GM12865 (cell line): ENCODE measurements around the gene RTN4RL2.
A peak's percentile ranks its signal among the peaks of the same experiment; 100 is the strongest.

Experiments used
- DNase-seq: peaks from one replicate; pipeline ENCODE4 v3.0.0; 2010; ENCODE audit warnings: low read depth
- H3K4me3 ChIP-seq: 2 replicates; pipeline ENCODE4 v1.5.1; 2011; ENCODE audit warnings: mild to moderate bottlenecking, low read depth, low read length, control low read depth
- CTCF ChIP-seq: IDR thresholded peaks from 2 replicates; pipeline ENCODE4 v1.5.1; 2011; ENCODE audit warnings: low read length, control low read depth, low read depth, inconsistent platforms; ENCODE audit not compliant: insufficient read depth; ENCODE audit errors: missing control alignments

The RTN4RL2 gene

GRCh38 chr11:57476047-57476756 is 15.9 kb downstream of the RTN4RL2 start:
- DNase-seq = peak; percentile 65
- no peak for TF ChIP-seq CTCF
- peak overlapping the region; percentile 76 for H3K4me3 ChIP-seq

- H3K4me3 ChIP-seq = peak overlapping the region; percentile 76
- peak; percentile 70 for TF ChIP-seq CTCF
- peak; percentile 80 for DNase-seq
These were observed 16.6 kb downstream of the RTN4RL2 start for GRCh38 chr11:57476757-57477506.

- H3K4me3 ChIP-seq = no peak overlapping the region
- DNase-seq = no peak
- TF ChIP-seq CTCF = no peak
These were observed 17.3 kb downstream of the RTN4RL2 start for GRCh38 chr11:57477507-57478189.

GRCh38 chr11:57479021-57479663 is 18.8 kb downstream of the RTN4RL2 start:
- no peak overlapping the region for H3K4me3 ChIP-seq
- TF ChIP-seq CTCF = no peak
- DNase-seq = no peak

- TF ChIP-seq CTCF = no peak
- DNase-seq = no peak
- H3K4me3 ChIP-seq = no peak overlapping the region
These were observed 19.6 kb downstream of the RTN4RL2 start for GRCh38 chr11:57479911-57480310.

GRCh38 chr11:57480409-57481137 is 20.2 kb downstream of the RTN4RL2 start:
- DNase-seq = peak; percentile 78
- no peak overlapping the region for H3K4me3 ChIP-seq
- TF ChIP-seq CTCF = peak; percentile 82
